ENCODE results near the gene PRSS53. TPM values are rescaled to one million over a fixed set of nuclear protein-coding genes. Genes with fewer than 3 reads are reported as not detected.
"Not testable (repeated sequence)": the region's sequence is repeated elsewhere in the genome, so short reads cannot be mapped to it uniquely, and the experiment has no call there.

The PRSS53 gene
- 1.6 and 2.8 TPM in 2 replicates for total RNA-seq (ENCODE audit: low replicate concordance)

DNA sequence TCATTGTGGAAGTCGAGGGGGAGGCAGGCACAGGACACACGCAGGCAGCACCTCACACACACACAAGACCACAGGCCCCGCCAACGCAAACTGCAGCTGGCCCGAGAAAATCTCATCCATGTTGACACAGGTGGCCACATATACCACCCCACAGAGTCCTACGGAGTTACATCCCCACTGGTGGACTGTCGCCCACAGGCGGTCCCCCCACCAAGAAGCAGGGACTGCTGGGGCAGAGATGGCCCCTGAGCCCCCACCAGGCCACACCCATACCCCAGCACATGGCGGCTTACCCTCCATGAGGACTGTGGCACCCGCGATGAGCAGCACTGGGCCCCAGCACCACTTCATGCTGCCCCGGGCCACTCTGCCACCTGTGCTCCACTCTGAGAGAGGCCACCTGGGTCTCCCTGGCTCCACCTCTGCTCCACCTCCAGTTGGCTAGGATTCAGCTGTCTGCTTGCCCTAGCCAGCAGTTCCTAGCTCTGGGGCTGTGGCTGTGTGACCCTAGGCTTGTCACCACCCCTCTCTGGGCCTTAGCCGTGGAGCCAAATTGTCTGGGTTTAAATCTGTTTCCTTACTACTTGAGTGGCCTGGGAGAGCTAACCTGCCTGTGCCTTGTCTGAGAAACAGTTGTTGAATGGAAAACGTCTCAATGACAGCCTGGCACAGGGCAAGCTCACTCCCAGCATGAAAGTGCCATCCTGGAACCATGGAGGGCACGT is at the start of gene PRSS53:
Gene PRSS53 (minus strand): TSS at position 485 of the 725 bp plus-strand sequence. CDS start 134 bp downstream, at position 351.
- no peak for DNase-seq (ENCODE audit: low read depth)
- no peak within 1 kb of the TSS for H3K4me3 ChIP-seq (ENCODE audit: low read depth, low read length)
- TF ChIP-seq, protein P1, sequence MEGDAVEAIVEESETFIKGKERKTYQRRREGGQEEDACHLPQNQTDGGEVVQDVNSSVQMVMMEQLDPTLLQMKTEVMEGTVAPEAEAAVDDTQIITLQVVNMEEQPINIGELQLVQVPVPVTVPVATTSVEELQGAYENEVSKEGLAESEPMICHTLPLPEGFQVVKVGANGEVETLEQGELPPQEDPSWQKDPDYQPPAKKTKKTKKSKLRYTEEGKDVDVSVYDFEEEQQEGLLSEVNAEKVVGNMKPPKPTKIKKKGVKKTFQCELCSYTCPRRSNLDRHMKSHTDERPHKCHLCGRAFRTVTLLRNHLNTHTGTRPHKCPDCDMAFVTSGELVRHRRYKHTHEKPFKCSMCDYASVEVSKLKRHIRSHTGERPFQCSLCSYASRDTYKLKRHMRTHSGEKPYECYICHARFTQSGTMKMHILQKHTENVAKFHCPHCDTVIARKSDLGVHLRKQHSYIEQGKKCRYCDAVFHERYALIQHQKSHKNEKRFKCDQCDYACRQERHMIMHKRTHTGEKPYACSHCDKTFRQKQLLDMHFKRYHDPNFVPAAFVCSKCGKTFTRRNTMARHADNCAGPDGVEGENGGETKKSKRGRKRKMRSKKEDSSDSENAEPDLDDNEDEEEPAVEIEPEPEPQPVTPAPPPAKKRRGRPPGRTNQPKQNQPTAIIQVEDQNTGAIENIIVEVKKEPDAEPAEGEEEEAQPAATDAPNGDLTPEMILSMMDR (IDR thresholded peaks at IDR 0.05; ENCODE audit: insufficient read depth, low read length): no peak

DNA sequence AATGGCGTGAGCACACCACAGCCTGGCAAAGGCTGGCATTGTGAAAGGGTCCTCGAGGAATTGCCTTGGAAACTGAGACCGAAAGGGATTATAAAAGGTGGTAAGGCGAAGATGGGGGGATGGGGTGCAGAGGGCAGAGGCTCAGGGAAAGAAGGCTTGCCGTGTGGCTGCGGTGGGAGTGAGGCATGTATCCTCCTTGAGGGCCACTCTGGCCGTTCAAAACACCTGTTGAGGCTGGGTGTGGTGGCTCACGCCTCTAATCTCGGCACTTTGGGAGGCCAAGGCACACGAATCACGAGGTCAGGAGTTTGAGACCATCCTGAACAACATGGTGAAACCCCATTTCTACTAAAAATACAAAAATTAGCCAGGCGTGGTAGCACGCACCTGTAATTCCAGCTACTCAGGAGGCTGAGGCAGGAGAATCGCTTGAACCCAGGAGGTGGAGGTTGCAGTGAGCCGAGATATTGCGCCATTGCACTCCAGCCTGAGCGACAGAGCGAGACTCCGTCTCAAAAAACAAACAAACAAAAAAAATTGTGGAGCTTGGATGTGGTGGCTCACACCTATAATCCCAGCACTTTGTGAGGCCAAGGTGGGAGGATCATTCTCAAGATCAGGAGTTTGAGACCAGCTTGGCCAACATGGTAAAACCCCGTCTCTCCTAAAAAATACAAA is 48.2 kb upstream of the PRSS53 start:
- H3K4me3 ChIP-seq (ENCODE audit: low read depth, low read length); DNase-seq (ENCODE audit: low read depth): not testable (repeated sequence)

DNA sequence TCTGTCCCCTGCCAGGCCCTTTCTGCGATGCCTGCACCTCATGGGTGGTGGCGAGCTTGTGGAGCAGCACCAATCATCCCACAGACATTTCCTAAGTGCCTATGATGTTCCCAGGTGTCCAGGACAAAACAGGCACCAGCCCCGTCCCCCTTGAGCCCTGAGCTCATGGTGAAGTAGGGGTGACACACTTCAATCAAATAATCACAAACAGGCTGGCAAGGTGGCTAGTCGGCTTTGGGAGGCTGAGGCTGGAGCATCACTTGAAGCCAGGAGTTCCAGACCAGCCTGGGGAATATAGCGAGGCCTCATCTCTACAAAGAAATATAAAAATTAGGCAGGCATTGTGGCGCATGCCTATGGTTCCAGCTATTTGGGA is 47.5 kb upstream of the PRSS53 start:
- DNase-seq (ENCODE audit: low read depth): no peak
- H3K4me3 ChIP-seq (ENCODE audit: low read depth, low read length): no peak overlapping the region
- TF ChIP-seq, protein P1 (IDR thresholded peaks at IDR 0.05; ENCODE audit: insufficient read depth, low read length): no peak

DNA sequence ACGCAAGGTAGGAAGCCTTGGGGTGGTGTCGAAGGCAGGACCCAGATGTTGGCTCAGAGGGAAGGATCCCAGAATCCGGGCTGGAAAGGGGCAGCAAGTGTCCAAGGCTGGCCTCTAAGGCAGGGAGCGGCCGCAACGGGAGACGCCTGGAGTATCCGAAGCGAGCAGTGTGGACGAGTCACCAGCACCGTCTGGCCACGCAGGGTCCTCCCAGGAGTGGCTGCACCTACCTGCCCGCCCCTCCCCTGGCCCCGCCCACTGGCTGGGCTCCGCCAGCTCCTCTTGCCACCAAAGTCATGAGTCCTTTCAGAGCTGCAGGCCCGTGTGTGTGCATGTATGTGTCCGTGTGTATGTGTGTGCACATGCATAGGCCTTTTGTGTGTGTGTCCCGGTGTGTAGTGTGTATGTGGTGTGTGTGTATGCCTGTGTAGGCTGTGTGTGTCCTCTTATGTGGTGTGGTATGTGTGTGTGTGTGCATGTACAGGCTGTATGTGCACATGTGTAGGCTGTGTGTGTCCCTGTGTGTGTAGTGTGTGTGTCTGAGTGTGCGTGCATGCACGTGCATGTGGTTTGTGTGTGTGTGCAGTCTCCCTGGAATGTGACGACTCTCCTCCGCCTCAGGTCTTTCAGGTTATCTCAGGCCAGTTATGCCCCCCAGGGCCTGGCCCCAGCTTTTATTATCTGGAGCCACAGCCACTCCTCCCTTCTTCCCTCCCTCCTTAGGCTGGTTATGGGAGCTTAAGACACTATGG is 47.0 kb upstream of the PRSS53 start, which contains the start of gene PRSS8:
Gene PRSS8 (minus strand): TSS at position 193 of the 752 bp plus-strand sequence. CDS start 229 bp downstream, outside the sequence.
- TF ChIP-seq, protein P1 (IDR thresholded peaks at IDR 0.05; ENCODE audit: insufficient read depth, low read length): no peak
- no peak within 1 kb of the TSS for H3K4me3 ChIP-seq (ENCODE audit: low read depth, low read length)
- DNase-seq (ENCODE audit: low read depth): no peak

DNA sequence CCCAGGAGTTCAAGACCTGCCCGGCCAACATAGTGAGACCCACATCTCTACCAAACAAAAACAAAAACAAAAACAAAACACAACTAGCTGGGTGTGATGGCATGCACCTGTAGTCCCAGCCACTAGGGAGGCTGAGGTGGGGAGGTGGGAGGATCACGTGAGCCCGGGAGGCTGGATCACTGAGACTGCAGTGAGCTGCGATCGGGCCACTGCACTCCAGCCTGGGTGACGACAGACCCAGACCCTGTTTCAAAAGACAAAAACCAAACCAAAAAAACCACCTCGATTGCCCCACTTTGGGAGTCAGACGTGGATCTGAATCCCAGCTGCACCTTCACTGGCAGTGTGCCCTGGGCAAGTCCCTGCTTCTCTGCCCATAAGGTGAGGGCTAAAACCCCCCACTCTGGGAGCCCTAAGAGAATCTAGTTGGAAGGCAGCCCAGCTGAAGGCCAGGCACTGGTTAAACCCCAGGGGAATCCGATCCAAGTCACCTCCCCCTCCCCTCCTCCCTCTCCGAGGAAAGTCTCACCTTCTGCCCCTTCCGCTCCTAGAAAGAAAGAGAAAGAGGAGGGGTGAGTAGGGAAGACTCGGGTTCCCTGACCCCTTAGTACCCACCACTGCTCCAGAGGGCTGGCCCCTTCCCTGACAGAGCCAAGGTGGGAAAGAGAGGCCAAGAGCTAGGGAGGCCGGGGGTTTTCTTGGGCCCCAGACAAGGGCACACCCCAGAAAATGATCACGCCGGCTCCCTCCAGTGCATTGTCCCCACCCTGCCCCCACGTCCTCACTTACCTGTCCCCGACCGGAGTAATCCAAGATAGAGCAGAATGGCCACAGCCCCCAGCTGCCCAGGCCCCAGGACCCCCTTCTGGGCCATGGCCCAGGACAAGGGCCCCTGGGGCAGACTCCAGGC is 46.1 kb upstream of the PRSS53 start:
- DNase-seq (ENCODE audit: low read depth): no peak
- no peak overlapping the region for H3K4me3 ChIP-seq (ENCODE audit: low read depth, low read length)
- TF ChIP-seq, protein P1 (IDR thresholded peaks at IDR 0.05; ENCODE audit: insufficient read depth, low read length): no peak

DNA sequence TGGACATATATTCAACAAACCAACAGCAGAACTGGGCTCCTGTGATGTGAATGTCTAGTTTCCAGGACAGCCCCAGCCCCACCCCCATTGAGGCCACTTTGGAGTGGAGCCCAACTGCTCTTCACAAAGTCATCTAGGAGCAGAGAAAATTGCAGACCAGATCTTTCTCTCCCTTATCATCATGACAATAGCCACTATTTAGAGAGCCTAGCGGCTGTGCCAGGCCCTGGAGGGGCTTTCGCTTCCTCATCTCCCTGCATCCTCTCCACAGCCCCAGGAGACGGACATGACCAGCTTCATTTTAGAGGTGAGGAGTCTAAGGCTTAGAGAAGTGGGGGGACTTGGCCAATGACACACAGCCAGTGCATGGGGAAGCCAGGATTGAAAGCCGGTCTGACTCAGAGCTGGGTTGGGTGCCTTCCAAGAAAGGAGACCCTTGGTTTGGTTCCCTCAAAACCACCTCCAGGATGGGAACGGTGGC is 45.4 kb upstream of the PRSS53 start:
- no peak overlapping the region for H3K4me3 ChIP-seq (ENCODE audit: low read depth, low read length)
- no peak for DNase-seq (ENCODE audit: low read depth)
- TF ChIP-seq, protein P1 (IDR thresholded peaks at IDR 0.05; ENCODE audit: insufficient read depth, low read length): no peak
